Liver (tissue), 9 donors: ENCODE results near the gene BNC2. TPM values are rescaled to one million over a fixed set of nuclear protein-coding genes. Genes with fewer than 3 reads are reported as not detected.

Experiments used
- DNase-seq: peaks from one replicate; pipeline ENCODE4 v3.0.0-alpha.2; 2017; ENCODE audit warnings: low spot score
- H3K27ac ChIP-seq, 2 donors: one replicate each; pipeline ENCODE4 v1.7.0; 2013; ENCODE audit warnings: inconsistent platforms in 2 of 2, low read length in 2 of 2, control low read depth in 1 of 2, low read depth in 1 of 2, mild to moderate bottlenecking in 1 of 2
- H3K27me3 ChIP-seq, 4 donors: one replicate each; pipeline versions ENCODE4 v1.6.1 to v1.7.0; 2013; ENCODE audit warnings: low read length in 3 of 4, inconsistent platforms in 1 of 4, mild to moderate bottlenecking in 1 of 4, moderate library complexity in 1 of 4; ENCODE audit not compliant: control insufficient read depth in 4 of 4, insufficient read depth in 4 of 4
- H3K36me3 ChIP-seq, 4 donors: one replicate each; pipeline versions ENCODE4 v1.6.1 to v1.7.0; 2013; ENCODE audit warnings: low read length in 3 of 4, mild to moderate bottlenecking in 3 of 4, low read depth in 1 of 4, moderate library complexity in 1 of 4; ENCODE audit not compliant: control insufficient read depth in 4 of 4, insufficient read depth in 3 of 4
- H3K4me1 ChIP-seq, 4 donors: one replicate each; pipeline versions ENCODE4 v1.6.1 to v1.7.0; 2013; ENCODE audit warnings: low read length in 3 of 4, mild to moderate bottlenecking in 3 of 4, moderate library complexity in 1 of 4; ENCODE audit not compliant: control insufficient read depth in 4 of 4, insufficient read depth in 4 of 4
- H3K4me3 ChIP-seq, 3 donors: one replicate each; pipeline versions ENCODE4 v1.6.1 to v1.7.0; 2013; ENCODE audit warnings: low read length in 3 of 3, control low read depth in 1 of 3, low read depth in 1 of 3, mild to moderate bottlenecking in 1 of 3
- H3K9ac ChIP-seq, 2 donors: one replicate each; pipeline ENCODE4 v1.7.0; 2013; ENCODE audit warnings: low read length in 2 of 2, mild to moderate bottlenecking in 2 of 2, moderate library complexity in 2 of 2, control low read depth in 1 of 2, low read depth in 1 of 2
- H3K9me3 ChIP-seq, 4 donors: one replicate each; pipeline versions ENCODE4 v1.6.1 to v1.7.0; 2013; ENCODE audit warnings: low read length in 3 of 4; ENCODE audit not compliant: control insufficient read depth in 4 of 4
- EGR1 ChIP-seq, 2 donors: IDR thresholded peaks; 2 replicates each; pipeline ENCODE4 v1.6.1; 2016 to 2018; ENCODE audit warnings: antibody characterized with exemption in 2 of 2, low read depth in 2 of 2
- FOXA1 ChIP-seq: IDR thresholded peaks from 2 replicates; pipeline ENCODE4 v1.6.1; 2016; ENCODE audit warnings: antibody characterized with exemption
- FOXA2 ChIP-seq: IDR thresholded peaks from 2 replicates; pipeline ENCODE4 v1.6.1; 2016; ENCODE audit warnings: antibody characterized with exemption
- HNF4A ChIP-seq, 2 donors: conservative IDR thresholded peaks; 2 replicates each; pipeline ENCODE4 v1.6.1; 2016; ENCODE audit warnings: antibody characterized with exemption in 2 of 2, mild to moderate bottlenecking in 2 of 2
- HNF4G ChIP-seq: IDR thresholded peaks from 2 replicates; pipeline ENCODE4 v1.6.1; 2016; ENCODE audit warnings: antibody characterized with exemption
- NR2F2 ChIP-seq: IDR thresholded peaks from 2 replicates; pipeline ENCODE4 v1.6.1; 2016; ENCODE audit warnings: antibody characterized with exemption
- TAF1 ChIP-seq: conservative IDR thresholded peaks from 2 replicates; pipeline ENCODE4 v1.6.1; 2016; ENCODE audit warnings: antibody characterized with exemption, mild to moderate bottlenecking
- YY1 ChIP-seq: IDR thresholded peaks from 2 replicates; pipeline ENCODE4 v1.6.1; 2016; ENCODE audit warnings: antibody characterized with exemption, mild to moderate bottlenecking
- WGBS: extraction: QIAGEN DNeasy Blood & Tissue Kit; methylation state at CpG from one replicate; pipeline ENCODE4 v1.1.7; 2013; 5-methylcytosine and 5-hydroxymethylcytosine counted together
- polyA plus RNA-seq, 2 donors: library from polyadenylated mRNA; stranded (reverse) in 1 of 2; unstranded in 1 of 2; fragments of 200-250 nt in 1 of 2; fragments of >200 nt in 1 of 2; fragmentation: Nextera tagmentation in 1 of 2; extraction: Ambion mirVana in 1 of 2; gene quantifications; one replicate each; pipeline versions ENCODE4 v1.2.1 to v1.2.3, GENCODE V29; 2013 to 2015
- total RNA-seq, 2 donors: library from RNA; depleted of rRNA; stranded (reverse); fragments of >200 nt; gene quantifications; one replicate each; pipeline ENCODE4 v1.2.3, GENCODE V29; 2014
- TF ChIP-seq, protein P1 (sequence below): IDR thresholded peaks from 2 replicates; pipeline ENCODE4 v1.6.1; 2016; ENCODE audit warnings: antibody characterized with exemption
- TF ChIP-seq, protein P2 (sequence below): IDR thresholded peaks from 2 replicates; pipeline ENCODE4 v1.6.1; 2016; ENCODE audit warnings: antibody characterized with exemption, mild to moderate bottlenecking
- TF ChIP-seq, protein P3 (sequence below): IDR thresholded peaks from 2 replicates; pipeline ENCODE4 v1.6.1; 2016; ENCODE audit warnings: antibody characterized with exemption
- TF ChIP-seq, protein P4 (sequence below): fragments of 150-350 bp; IDR thresholded peaks from 2 replicates; pipeline ENCODE4 v1.5.1; 2017; ENCODE audit warnings: improper control_type of control experiment, low read depth, low read length; ENCODE audit not compliant: missing input control
- donor health status: healthy.
- donor health status: healthy.
- donor health status: healthy.
- donor health status: healthy.
- donor health status: healthy.

BNC2 gene
- total and polyA plus RNA-seq, 4 donors = 0.07 to 0.67 (median 0.08) TPM

DNA sequence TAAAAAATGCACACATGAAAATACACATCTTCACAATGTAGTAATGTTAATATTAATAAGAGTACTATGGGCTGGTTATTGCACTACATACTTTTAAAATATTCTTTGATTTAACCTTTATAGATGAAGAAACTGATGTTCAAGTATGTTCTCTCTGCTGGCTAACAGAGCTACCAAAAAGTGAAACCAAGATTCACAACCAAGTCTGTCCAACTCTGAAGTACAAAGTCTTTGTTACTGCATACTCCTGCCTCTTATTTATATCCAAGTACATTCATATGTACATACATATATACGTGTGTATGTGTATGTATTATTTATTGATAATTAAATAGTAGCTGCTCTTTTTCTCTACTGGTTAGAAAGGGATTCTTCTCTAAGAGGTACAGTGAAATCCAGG is 325.6 kb downstream of the BNC2 start:
- H3K27me3 ChIP-seq = no peaks in the 10 kb centered on the region
- WGBS = 63% methylated on average over 1 of the region's 1 CpG
- no peak overlapping the region for H3K9ac ChIP-seq
- no peak for DNase-seq
- TF ChIP-seq YY1 = no peak
- H3K4me3 ChIP-seq = no peak overlapping the region
- no peaks in the 10 kb centered on the region for H3K36me3 ChIP-seq
- no peaks in the 10 kb centered on the region for H3K4me1 ChIP-seq
- H3K27ac ChIP-seq = no peak overlapping the region
- H3K9me3 ChIP-seq = no peaks in the 10 kb centered on the region

DNA sequence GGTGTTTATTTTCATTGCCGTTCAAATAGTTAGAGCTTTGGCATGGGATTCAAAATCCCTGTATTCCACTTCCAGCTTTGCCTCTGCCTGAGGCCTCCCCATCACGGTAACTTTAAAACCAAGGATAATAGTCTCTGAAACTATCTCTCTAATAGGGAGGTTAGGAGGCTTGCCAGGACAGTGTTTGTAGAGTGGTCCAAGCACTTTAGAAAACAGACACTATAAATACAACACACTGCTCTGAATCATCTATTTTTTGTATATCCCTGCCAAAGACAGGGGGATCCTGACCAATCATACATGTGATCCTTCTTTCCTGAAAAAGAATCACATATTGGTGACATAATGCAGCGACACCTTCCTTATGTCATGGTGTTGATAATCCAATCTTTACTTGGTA is 326.8 kb downstream of the BNC2 start:
- Histone ChIP-seq H3K27me3 (no peaks in the 10 kb centered on the region), H3K4me3 (no peak overlapping the region), H3K9me3 (no peaks in the 10 kb centered on the region), H3K36me3 (no peaks in the 10 kb centered on the region), H3K4me1 (no peaks in the 10 kb centered on the region), H3K9ac (no peak overlapping the region), H3K27ac (no peak overlapping the region)
- 89% methylated on average over 3 of the region's 3 CpGs for WGBS
- no peak for TF ChIP-seq HNF4G
- TF ChIP-seq YY1 = no peak
- TF ChIP-seq NR2F2 = no peak
- TF ChIP-seq, protein P1, sequence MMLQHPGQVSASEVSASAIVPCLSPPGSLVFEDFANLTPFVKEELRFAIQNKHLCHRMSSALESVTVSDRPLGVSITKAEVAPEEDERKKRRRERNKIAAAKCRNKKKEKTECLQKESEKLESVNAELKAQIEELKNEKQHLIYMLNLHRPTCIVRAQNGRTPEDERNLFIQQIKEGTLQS = no peak
- no peak for TF ChIP-seq FOXA1
- TF ChIP-seq FOXA2 = no peak
- TF ChIP-seq EGR1 (IDR thresholded peaks at IDR 0.05; ENCODE audit: low read depth in 2 of 2) = no peak
- no peak for DNase-seq

DNA sequence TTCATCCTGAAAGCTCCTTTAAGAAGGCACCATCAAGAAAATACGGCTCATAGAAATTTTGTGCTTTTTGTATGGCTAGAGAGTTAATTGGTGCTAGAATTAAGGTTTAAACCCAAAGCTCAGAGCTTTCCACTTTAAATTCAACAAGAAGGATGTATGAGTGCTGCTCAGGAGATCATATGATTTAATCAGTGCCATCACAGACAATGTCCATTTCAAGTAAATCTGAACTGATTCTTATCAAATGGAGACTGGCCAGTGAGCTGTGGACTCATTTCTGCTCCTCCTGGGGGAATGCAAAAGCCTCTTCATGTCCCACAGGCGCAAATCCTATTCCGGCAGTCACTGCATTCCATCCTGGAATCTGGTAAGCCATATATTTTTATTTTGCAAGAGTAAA is 327.2 kb downstream of the BNC2 start:
- TF ChIP-seq, protein P2, sequence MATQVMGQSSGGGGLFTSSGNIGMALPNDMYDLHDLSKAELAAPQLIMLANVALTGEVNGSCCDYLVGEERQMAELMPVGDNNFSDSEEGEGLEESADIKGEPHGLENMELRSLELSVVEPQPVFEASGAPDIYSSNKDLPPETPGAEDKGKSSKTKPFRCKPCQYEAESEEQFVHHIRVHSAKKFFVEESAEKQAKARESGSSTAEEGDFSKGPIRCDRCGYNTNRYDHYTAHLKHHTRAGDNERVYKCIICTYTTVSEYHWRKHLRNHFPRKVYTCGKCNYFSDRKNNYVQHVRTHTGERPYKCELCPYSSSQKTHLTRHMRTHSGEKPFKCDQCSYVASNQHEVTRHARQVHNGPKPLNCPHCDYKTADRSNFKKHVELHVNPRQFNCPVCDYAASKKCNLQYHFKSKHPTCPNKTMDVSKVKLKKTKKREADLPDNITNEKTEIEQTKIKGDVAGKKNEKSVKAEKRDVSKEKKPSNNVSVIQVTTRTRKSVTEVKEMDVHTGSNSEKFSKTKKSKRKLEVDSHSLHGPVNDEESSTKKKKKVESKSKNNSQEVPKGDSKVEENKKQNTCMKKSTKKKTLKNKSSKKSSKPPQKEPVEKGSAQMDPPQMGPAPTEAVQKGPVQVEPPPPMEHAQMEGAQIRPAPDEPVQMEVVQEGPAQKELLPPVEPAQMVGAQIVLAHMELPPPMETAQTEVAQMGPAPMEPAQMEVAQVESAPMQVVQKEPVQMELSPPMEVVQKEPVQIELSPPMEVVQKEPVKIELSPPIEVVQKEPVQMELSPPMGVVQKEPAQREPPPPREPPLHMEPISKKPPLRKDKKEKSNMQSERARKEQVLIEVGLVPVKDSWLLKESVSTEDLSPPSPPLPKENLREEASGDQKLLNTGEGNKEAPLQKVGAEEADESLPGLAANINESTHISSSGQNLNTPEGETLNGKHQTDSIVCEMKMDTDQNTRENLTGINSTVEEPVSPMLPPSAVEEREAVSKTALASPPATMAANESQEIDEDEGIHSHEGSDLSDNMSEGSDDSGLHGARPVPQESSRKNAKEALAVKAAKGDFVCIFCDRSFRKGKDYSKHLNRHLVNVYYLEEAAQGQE = no peak
- TF ChIP-seq EGR1 (IDR thresholded peaks at IDR 0.05; ENCODE audit: low read depth in 2 of 2) = no peak
- no peak overlapping the region for H3K27ac ChIP-seq
- no peaks in the 10 kb centered on the region for H3K4me1 ChIP-seq
- WGBS = 98% methylated on average over 3 of the region's 3 CpGs
- H3K27me3 ChIP-seq = no peaks in the 10 kb centered on the region
- no peaks in the 10 kb centered on the region for H3K36me3 ChIP-seq
- no peak overlapping the region for H3K9ac ChIP-seq
- DNase-seq = no peak
- H3K9me3 ChIP-seq = no peaks in the 10 kb centered on the region
- H3K4me3 ChIP-seq = no peak overlapping the region

DNA sequence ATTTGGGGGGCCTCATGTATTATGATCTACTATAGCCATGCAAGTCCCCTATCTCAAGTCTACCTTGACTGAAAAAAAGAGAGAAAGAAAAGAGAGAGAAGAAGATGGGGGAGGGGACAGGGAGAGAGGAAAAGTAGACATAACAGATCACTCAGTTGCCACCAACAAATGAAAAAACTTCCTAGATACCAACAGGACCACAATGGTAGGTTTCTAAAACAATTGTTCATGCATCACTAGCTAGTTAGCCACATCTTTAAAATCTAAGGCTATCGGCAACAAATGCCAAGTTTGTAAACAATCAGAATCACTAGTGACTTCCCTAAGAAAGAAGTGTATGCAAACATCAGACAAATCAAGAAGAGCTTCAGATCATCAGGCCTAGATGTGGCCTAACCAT is 328.2 kb downstream of the BNC2 start:
- no peaks in the 10 kb centered on the region for H3K4me1 ChIP-seq
- no peaks in the 10 kb centered on the region for H3K36me3 ChIP-seq
- H3K27ac ChIP-seq = no peak overlapping the region
- no peaks in the 10 kb centered on the region for H3K27me3 ChIP-seq
- DNase-seq = no peak
- no peak overlapping the region for H3K4me3 ChIP-seq
- H3K9ac ChIP-seq = no peak overlapping the region
- WGBS = 85% methylated on average over 1 of the region's 1 CpG
- H3K9me3 ChIP-seq = no peaks in the 10 kb centered on the region
- TF ChIP-seq HNF4A (conservative IDR thresholded peaks at IDR 0.05) (no peak), HNF4G (no peak), TAF1 (no peak), NR2F2 (no peak)
- TF ChIP-seq, protein P3, sequence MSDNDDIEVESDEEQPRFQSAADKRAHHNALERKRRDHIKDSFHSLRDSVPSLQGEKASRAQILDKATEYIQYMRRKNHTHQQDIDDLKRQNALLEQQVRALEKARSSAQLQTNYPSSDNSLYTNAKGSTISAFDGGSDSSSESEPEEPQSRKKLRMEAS = no peak
- TF ChIP-seq, protein P4, sequence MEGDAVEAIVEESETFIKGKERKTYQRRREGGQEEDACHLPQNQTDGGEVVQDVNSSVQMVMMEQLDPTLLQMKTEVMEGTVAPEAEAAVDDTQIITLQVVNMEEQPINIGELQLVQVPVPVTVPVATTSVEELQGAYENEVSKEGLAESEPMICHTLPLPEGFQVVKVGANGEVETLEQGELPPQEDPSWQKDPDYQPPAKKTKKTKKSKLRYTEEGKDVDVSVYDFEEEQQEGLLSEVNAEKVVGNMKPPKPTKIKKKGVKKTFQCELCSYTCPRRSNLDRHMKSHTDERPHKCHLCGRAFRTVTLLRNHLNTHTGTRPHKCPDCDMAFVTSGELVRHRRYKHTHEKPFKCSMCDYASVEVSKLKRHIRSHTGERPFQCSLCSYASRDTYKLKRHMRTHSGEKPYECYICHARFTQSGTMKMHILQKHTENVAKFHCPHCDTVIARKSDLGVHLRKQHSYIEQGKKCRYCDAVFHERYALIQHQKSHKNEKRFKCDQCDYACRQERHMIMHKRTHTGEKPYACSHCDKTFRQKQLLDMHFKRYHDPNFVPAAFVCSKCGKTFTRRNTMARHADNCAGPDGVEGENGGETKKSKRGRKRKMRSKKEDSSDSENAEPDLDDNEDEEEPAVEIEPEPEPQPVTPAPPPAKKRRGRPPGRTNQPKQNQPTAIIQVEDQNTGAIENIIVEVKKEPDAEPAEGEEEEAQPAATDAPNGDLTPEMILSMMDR = no peak
- TF ChIP-seq, protein P2 = no peak
